DOHH2 (cell line): ENCODE measurements around the gene TBC1D22A.

Experiments
- CTCF ChIP-seq: fragments of 200-600 bp; sonication (generic); IDR thresholded peaks from one replicate; pipeline ENCODE4 v1.5.1; 2014; ENCODE audit warnings: antibody characterized with exemption, mild to moderate bottlenecking, low read depth, low read length; ENCODE audit not compliant: poor library complexity, severe bottlenecking
- EZH2phosphoT487 ChIP-seq: fragments of 200-600 bp; sonication (generic); IDR thresholded peaks from 2 replicates; pipeline ENCODE4 v1.6.1; 2017; ENCODE audit warnings: borderline replicate concordance, mild to moderate bottlenecking, antibody characterized with exemption, low read length, moderate library complexity, mixed read lengths

GRCh38 chr22:47156352-47157092 is 394.1 kb downstream of the TBC1D22A start:
- TF ChIP-seq CTCF (no peak), EZH2phosphoT487 (no peak)
